ENCODE measurements around the gene PLIN4.

The PLIN4 gene

GRCh38 chr19:4507150-4507452 lies 11.2 kb downstream of the PLIN4 start:
- no peak for DNase-seq (ENCODE audit: low read depth in 1 of 2, low spot score in 1 of 2)

- DNase-seq (ENCODE audit: low read depth in 1 of 2, low spot score in 1 of 2): no peak
Measured at GRCh38 chr19:4506449-4507149, 11.7 kb downstream of the PLIN4 start.

- no peak for DNase-seq (ENCODE audit: low read depth in 1 of 2, low spot score in 1 of 2)
Measured at GRCh38 chr19:4505570-4506448, 12.5 kb downstream of the PLIN4 start.

- no peak for DNase-seq (ENCODE audit: low read depth in 1 of 2, low spot score in 1 of 2)
Measured at GRCh38 chr19:4504891-4505569, 13.3 kb downstream of the PLIN4 start.

GRCh38 chr19:4504297-4504701 lies 14.0 kb downstream of the PLIN4 start:
- DNase-seq (ENCODE audit: low read depth in 1 of 2, low spot score in 1 of 2): no peak

GRCh38 chr19:4503825-4504170 lies 14.5 kb downstream of the PLIN4 start:
- DNase-seq (ENCODE audit: low read depth in 1 of 2, low spot score in 1 of 2): no peak

- DNase-seq (ENCODE audit: low read depth in 1 of 2, low spot score in 1 of 2): no peak
Measured at GRCh38 chr19:4503132-4503824, 15.0 kb downstream of the PLIN4 start.

GRCh38 chr19:4502282-4503131 lies 15.8 kb downstream of the PLIN4 start:
- no peak for DNase-seq (ENCODE audit: low read depth in 1 of 2, low spot score in 1 of 2)

- no peak for DNase-seq (ENCODE audit: low read depth in 1 of 2, low spot score in 1 of 2)
Measured at GRCh38 chr19:4501691-4502090, 16.6 kb downstream of the PLIN4 start.

- DNase-seq (ENCODE audit: low read depth in 1 of 2, low spot score in 1 of 2): no peak
Measured at GRCh38 chr19:4500841-4501591, 17.3 kb downstream of the PLIN4 start.

GRCh38 chr19:4499855-4500254 lies 18.4 kb downstream of the PLIN4 start:
- DNase-seq (ENCODE audit: low read depth in 1 of 2, low spot score in 1 of 2): no peak

GRCh38 chr19:4499318-4499717 lies 19.0 kb downstream of the PLIN4 start:
- no peak for DNase-seq (ENCODE audit: low read depth in 1 of 2, low spot score in 1 of 2)

- DNase-seq (ENCODE audit: low read depth in 1 of 2, low spot score in 1 of 2): no peak
Measured at GRCh38 chr19:4498694-4499093, 19.6 kb downstream of the PLIN4 start.

GRCh38 chr19:4497770-4498389 lies 20.4 kb downstream of the PLIN4 start:
- no peak for DNase-seq (ENCODE audit: low read depth in 1 of 2, low spot score in 1 of 2)

- no peak for DNase-seq (ENCODE audit: low read depth in 1 of 2, low spot score in 1 of 2)
Measured at GRCh38 chr19:4496304-4496703, 22.0 kb downstream of the PLIN4 start.

- DNase-seq (ENCODE audit: low read depth in 1 of 2, low spot score in 1 of 2): no peak
Measured at GRCh38 chr19:4495471-4495870, 22.8 kb downstream of the PLIN4 start.

GRCh38 chr19:4494691-4495064 lies 23.6 kb downstream of the PLIN4 start:
- no peak for DNase-seq (ENCODE audit: low read depth in 1 of 2, low spot score in 1 of 2)

GRCh38 chr19:4493929-4494690 lies 24.2 kb downstream of the PLIN4 start:
- no peak for DNase-seq (ENCODE audit: low read depth in 1 of 2, low spot score in 1 of 2)

Measured in stimulated activated CD4-positive, alpha-beta T cell treated with anti-CD3 and anti-CD28 coated beads, Interleukin-15, amount 100 ng/mL, for 1 hour (primary cell).